CD8-positive, alpha-beta memory T cell (primary cell): ENCODE results near the gene CELF4. TPM values are rescaled to one million over a fixed set of nuclear protein-coding genes. Genes with fewer than 3 reads are reported as not detected.
A peak's percentile ranks its signal among the peaks of the same experiment; 100 is the strongest.

Experiments
- CTCF ChIA-PET: fragments of 350-600 bp; sonication (Branson Sonifier 250); formaldehyde crosslinking; loops from one replicate; lab custom pipeline; 2021; ENCODE audit warnings: antibody characterized with exemption; lab: Charles Lee
- POLR2A ChIA-PET: fragments of 350-600 bp; sonication (Branson Sonifier 250); formaldehyde crosslinking; loops from one replicate; lab custom pipeline; 2021; ENCODE audit warnings: antibody characterized with exemption; lab: Charles Lee
- DNase-seq, 5 donors: peaks; one replicate each; pipeline versions ENCODE4 v3.0.0 to v3.0.0-alpha.2; 2020 to 2022; ENCODE audit warnings: mixed read lengths in 1 of 5
- H3K27ac ChIP-seq: one replicate; pipeline ENCODE4 v1.7.0; 2013; ENCODE audit warnings: low read depth, mild to moderate bottlenecking, low read length, moderate library complexity
- H3K27me3 ChIP-seq: 2 replicates; pipeline ENCODE4 v1.7.0; 2013; ENCODE audit warnings: low read length, mild to moderate bottlenecking; ENCODE audit not compliant: insufficient read depth, poor library complexity, severe bottlenecking
- H3K36me3 ChIP-seq: 2 replicates; pipeline ENCODE4 v1.7.0; 2013; ENCODE audit warnings: mild to moderate bottlenecking, low read length, moderate library complexity; ENCODE audit not compliant: insufficient read depth
- H3K4me1 ChIP-seq: 2 replicates; pipeline ENCODE4 v1.7.0; 2013; ENCODE audit warnings: mild to moderate bottlenecking, low read length, moderate library complexity; ENCODE audit not compliant: insufficient read depth
- H3K4me3 ChIP-seq: 2 replicates; pipeline ENCODE4 v1.7.0; 2013; ENCODE audit warnings: mild to moderate bottlenecking, low read length
- H3K9me3 ChIP-seq: 2 replicates; pipeline ENCODE4 v1.7.0; 2013; ENCODE audit warnings: mild to moderate bottlenecking, low read length
- H3K27ac Mint-ChIP-seq, 8 donors: one replicate each; pipeline ENCODE4 v1.8.0; 2020 to 2021; ENCODE audit warnings: mixed read lengths in 8 of 8, mild to moderate bottlenecking in 6 of 8, inconsistent platforms in 3 of 8, moderate library complexity in 3 of 8
- H3K27me3 Mint-ChIP-seq, 2 donors: one replicate each; pipeline ENCODE4 v1.8.0; 2020 to 2021; ENCODE audit warnings: mixed read lengths in 2 of 2, mild to moderate bottlenecking in 1 of 2, moderate library complexity in 1 of 2
- H3K36me3 Mint-ChIP-seq, 3 donors: one replicate each; pipeline ENCODE4 v1.8.0; 2020 to 2021; ENCODE audit warnings: mixed read lengths in 3 of 3, inconsistent platforms in 1 of 3, mild to moderate bottlenecking in 1 of 3
- H3K4me1 Mint-ChIP-seq, 3 donors: one replicate each; pipeline ENCODE4 v1.8.0; 2020 to 2021; ENCODE audit warnings: mixed read lengths in 3 of 3, inconsistent platforms in 1 of 3, mild to moderate bottlenecking in 1 of 3
- H3K4me3 Mint-ChIP-seq, 7 donors: one replicate each; pipeline ENCODE4 v1.8.0; 2020 to 2021; ENCODE audit warnings: mixed read lengths in 7 of 7, mild to moderate bottlenecking in 6 of 7, moderate library complexity in 4 of 7, inconsistent platforms in 2 of 7
- H3K9me3 Mint-ChIP-seq, 5 donors: one replicate each; pipeline ENCODE4 v1.8.0; 2020 to 2022; ENCODE audit warnings: mixed read lengths in 5 of 5, mild to moderate bottlenecking in 3 of 5, moderate library complexity in 2 of 5, inconsistent platforms in 1 of 5
- polyA plus RNA-seq: library from polyadenylated mRNA; unstranded; fragments of 300-500 nt; fragmentation: Illumina TruSeq; gene quantifications from one replicate; pipeline ENCODE4 v1.2.3, GENCODE V29; 2021
- total RNA-seq, 2 experiments: library from RNA; stranded (reverse); gene quantifications; one replicate each; pipeline ENCODE4 v1.2.3, GENCODE V29; 2021

CELF4 gene
- total and polyA plus RNA-seq, 3 experiments from 2014 or later = not detected

DNA sequence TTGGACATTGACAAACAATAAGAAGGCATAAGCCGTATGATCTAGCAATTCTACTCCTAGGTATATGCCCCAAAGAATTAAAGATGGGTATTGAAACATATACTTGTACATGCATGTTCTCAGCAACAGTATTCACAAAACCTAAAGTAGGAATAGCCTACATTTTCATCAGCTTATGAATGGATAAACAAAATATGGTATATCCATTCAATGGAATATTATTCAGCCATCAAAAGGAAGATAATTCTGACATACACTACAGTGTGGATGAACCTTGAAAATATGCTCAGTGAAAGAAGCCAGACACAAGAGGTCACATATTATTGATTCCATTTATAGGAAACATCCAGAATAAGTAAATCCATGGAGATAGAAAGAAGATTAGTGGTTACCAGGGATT is 56.0 kb downstream of the CELF4 start:
- POLR2A ChIA-PET = no interaction called here

DNA sequence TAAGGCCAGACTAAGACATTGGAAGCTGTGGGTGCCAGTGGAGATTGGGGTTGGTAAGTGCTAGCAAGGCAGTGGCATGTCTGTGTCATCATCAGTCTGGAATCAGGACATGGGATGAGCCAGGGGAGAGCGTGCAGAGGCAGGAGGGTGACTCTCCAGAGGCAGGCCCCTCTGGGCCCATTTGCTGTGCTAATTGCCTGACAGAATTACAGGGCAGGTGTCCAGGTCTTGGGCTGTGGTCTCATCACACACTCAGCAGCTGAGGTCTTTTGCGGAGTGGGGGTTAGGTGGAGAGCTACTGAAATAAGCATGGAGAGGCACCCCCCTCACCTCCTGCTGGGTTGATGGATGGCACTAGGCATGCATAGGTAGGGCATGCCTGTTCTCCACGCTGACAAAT is 57.4 kb downstream of the CELF4 start:
- no peak for DNase-seq
- H3K4me1 Mint-ChIP-seq = no peaks in the 10 kb centered on the region
- Histone ChIP-seq H3K9me3 (no peaks in the 10 kb centered on the region), H3K36me3 (no peaks in the 10 kb centered on the region), H3K4me3 (no peak overlapping the region), H3K27me3 (no peaks in the 10 kb centered on the region), H3K4me1 (no peaks in the 10 kb centered on the region), H3K27ac (no peak overlapping the region)
- H3K4me3 Mint-ChIP-seq = no peak overlapping the region
- peak overlapping the region in 1 of 8 donors; percentile 51 for H3K27ac Mint-ChIP-seq
- ChIA-PET POLR2A (no interaction called here), CTCF (no interaction called here)
- peaks cover 0 to 13% (median 10%) of the 10 kb centered on the region in 5 donors for H3K9me3 Mint-ChIP-seq
- no peaks in the 10 kb centered on the region for H3K36me3 Mint-ChIP-seq
- peaks cover 0 to under 1% of the 10 kb centered on the region in 2 donors for H3K27me3 Mint-ChIP-seq

More for the DNA sequence above, 56.0 kb downstream of the CELF4 start:
- peaks cover 0 to 3% of the 10 kb centered on the region in 2 donors for H3K27me3 Mint-ChIP-seq
- no peak overlapping the region for H3K27ac ChIP-seq
- no peak overlapping the region for H3K4me3 ChIP-seq
- H3K27ac Mint-ChIP-seq = no peak overlapping the region
- no peaks in the 10 kb centered on the region for H3K9me3 ChIP-seq
- H3K36me3 Mint-ChIP-seq = no peaks in the 10 kb centered on the region
- CTCF ChIA-PET = no interaction called here
- no peaks in the 10 kb centered on the region for H3K4me1 Mint-ChIP-seq
- peaks cover 0 to 13% (median 10%) of the 10 kb centered on the region in 5 donors for H3K9me3 Mint-ChIP-seq
- H3K36me3 ChIP-seq = no peaks in the 10 kb centered on the region
- H3K27me3 ChIP-seq = no peaks in the 10 kb centered on the region
- H3K4me1 ChIP-seq = no peaks in the 10 kb centered on the region
- DNase-seq = no peak
- H3K4me3 Mint-ChIP-seq = no peak overlapping the region

DNA sequence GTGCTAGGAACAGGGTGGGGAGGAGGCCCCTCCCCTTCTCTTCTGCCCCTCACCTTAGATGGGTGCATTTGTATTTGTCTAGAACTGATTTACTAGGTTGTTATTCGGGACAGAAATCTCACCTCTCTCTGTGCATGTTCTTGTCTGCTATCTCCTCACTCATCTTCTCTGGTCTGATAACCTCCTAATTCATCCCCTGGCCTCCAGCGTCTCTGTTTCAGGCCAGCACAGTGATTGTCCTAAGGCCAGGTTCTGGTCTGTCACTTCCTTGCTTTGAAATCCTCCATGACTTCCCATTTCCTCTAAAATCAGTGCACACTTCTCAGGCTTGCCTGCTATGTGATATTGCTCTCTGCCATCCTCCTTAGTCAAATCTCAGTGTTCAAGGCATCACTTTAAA is 58.4 kb downstream of the CELF4 start:
- no peak overlapping the region for H3K4me3 ChIP-seq
- H3K4me1 Mint-ChIP-seq = no peaks in the 10 kb centered on the region
- no peaks in the 10 kb centered on the region for H3K27me3 ChIP-seq
- CTCF ChIA-PET = no interaction called here
- H3K36me3 ChIP-seq = no peaks in the 10 kb centered on the region
- no peak for DNase-seq
- H3K9me3 ChIP-seq = no peaks in the 10 kb centered on the region
- no peak overlapping the region for H3K27ac ChIP-seq
- H3K27ac Mint-ChIP-seq = no peak overlapping the region
- H3K36me3 Mint-ChIP-seq = no peaks in the 10 kb centered on the region
- peaks cover 0 to 13% (median 10%) of the 10 kb centered on the region in 5 donors for H3K9me3 Mint-ChIP-seq
- no peaks in the 10 kb centered on the region for H3K4me1 ChIP-seq
- POLR2A ChIA-PET = no interaction called here
- no peak overlapping the region for H3K4me3 Mint-ChIP-seq
- peaks cover 3 to 4% of the 10 kb centered on the region in 2 donors for H3K27me3 Mint-ChIP-seq

DNA sequence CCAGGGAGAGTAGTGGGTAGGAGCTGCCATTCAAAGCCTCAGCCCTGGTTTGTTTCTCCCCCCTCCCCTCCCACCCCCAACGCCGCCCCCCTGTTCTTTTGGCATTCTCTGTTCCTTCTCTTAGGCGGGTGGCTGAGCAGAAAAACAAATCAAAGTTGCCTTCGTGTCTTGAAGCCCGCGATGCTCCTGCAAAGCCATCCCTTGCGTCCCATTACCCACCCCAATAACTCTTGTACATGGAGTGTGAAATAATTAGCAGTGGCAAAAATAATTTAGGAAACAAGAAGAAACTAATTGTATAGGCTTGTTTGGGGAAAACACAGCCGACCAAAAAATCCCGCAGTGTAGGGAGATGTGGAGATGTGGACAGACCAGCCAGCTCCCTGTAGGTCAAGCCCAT is 59.6 kb downstream of the CELF4 start:
- Mint-ChIP-seq H3K36me3 (no peaks in the 10 kb centered on the region), H3K4me1 (no peaks in the 10 kb centered on the region), H3K27me3 (peaks cover 4 to 8% of the 10 kb centered on the region in 2 donors), H3K27ac (no peak overlapping the region), H3K4me3 (no peak overlapping the region), H3K9me3 (peaks cover 0 to 12% (median 6%) of the 10 kb centered on the region in 5 donors)
- no peak for DNase-seq
- ChIA-PET POLR2A (no interaction called here), CTCF (no interaction called here)
- H3K27ac ChIP-seq = no peak overlapping the region
- H3K27me3 ChIP-seq = no peaks in the 10 kb centered on the region
- H3K9me3 ChIP-seq = no peaks in the 10 kb centered on the region
- no peaks in the 10 kb centered on the region for H3K36me3 ChIP-seq
- H3K4me3 ChIP-seq = no peak overlapping the region
- H3K4me1 ChIP-seq = no peaks in the 10 kb centered on the region

DNA sequence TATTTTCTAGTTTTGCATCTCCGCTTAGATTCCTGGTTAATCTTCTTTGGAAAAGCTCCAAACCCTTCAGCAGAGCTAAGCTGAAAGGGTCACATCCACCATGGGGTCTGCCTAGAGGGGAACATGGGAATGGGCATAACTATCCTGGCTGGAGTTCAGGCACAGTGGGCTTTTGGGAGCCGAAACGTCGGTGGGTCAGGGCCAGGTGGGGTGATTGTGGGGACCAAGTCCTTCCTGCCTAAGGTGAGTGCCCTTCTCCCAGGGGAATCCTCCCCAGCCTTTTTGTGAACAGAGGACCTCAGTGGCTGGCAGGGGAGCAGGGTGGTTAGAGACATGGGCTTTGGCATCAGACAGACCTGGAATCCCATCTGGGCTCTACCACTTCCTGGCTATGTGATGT is 60.3 kb downstream of the CELF4 start:
- Mint-ChIP-seq H3K9me3 (peaks cover 0 to 8% (median 5%) of the 10 kb centered on the region in 5 donors), H3K36me3 (no peaks in the 10 kb centered on the region), H3K4me1 (no peaks in the 10 kb centered on the region), H3K27me3 (peaks cover 4 to 8% of the 10 kb centered on the region in 2 donors), H3K27ac (no peak overlapping the region), H3K4me3 (no peak overlapping the region)
- Histone ChIP-seq H3K36me3 (no peaks in the 10 kb centered on the region), H3K27me3 (no peaks in the 10 kb centered on the region), H3K4me3 (no peak overlapping the region), H3K9me3 (no peaks in the 10 kb centered on the region), H3K27ac (no peak overlapping the region), H3K4me1 (no peaks in the 10 kb centered on the region)
- ChIA-PET POLR2A (no interaction called here), CTCF (no interaction called here)
- no peak for DNase-seq

DNA sequence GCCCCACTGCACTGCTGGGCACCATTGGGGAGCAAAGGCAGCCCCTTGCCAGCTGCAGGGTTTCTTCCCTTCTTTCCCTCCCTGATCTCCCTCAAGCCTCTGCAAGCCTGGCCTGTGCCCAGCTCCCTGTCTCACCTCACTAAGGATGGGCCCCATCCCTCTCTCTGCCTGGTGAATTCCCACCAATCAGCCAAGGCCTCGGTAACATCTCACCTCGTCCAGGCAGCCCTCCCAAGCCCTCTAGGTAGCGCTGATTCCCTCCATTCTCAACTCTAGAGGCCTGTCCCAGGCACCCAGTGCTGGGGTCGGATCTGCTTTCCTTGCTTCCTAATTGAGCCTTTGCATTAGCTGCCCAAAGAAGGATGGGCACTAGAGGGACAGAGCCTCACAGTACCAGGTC is 63.0 kb downstream of the CELF4 start:
- CTCF ChIA-PET = interaction anchor here (1.0 kb wide), 1 partner anchor 13 kb away, joined by 3 read pairs; no protein-coding TSS in a partner anchor
- H3K9me3 Mint-ChIP-seq = peaks cover 0 to 4% (median 2%) of the 10 kb centered on the region in 5 donors
- no peaks in the 10 kb centered on the region for H3K36me3 Mint-ChIP-seq
- no peaks in the 10 kb centered on the region for H3K4me1 Mint-ChIP-seq
- Histone ChIP-seq H3K36me3 (no peaks in the 10 kb centered on the region), H3K4me1 (no peaks in the 10 kb centered on the region), H3K27me3 (no peaks in the 10 kb centered on the region), H3K4me3 (no peak overlapping the region), H3K27ac (no peak overlapping the region), H3K9me3 (no peaks in the 10 kb centered on the region)
- no peak overlapping the region for H3K4me3 Mint-ChIP-seq
- POLR2A ChIA-PET = no interaction called here
- no peak for DNase-seq
- H3K27ac Mint-ChIP-seq = no peak overlapping the region
- H3K27me3 Mint-ChIP-seq = peaks cover 4 to 18% of the 10 kb centered on the region in 2 donors

DNA sequence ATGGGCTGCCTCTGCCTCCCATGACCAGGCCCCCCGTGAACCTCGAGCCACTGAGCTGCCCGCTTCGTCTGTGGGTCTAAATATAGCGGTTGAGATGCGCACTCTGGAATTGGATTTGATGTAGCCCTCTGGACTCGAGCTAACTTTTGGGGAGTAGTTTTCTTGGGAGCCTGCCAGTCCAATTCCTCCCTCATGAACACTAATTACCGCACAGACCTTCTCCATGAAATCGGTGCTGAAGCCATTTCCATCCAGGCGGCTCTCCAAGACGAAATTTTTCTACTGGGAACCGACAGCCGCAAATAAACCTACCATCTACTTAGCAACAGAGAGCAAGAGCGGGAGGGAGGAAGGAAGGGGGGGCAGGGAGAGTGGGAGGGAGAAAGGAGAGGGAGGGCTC is 63.6 kb downstream of the CELF4 start:
- Histone ChIP-seq H3K27ac (no peak overlapping the region), H3K9me3 (no peaks in the 10 kb centered on the region), H3K36me3 (no peaks in the 10 kb centered on the region), H3K4me1 (no peaks in the 10 kb centered on the region), H3K27me3 (no peaks in the 10 kb centered on the region), H3K4me3 (no peak overlapping the region)
- ChIA-PET POLR2A (no interaction called here), CTCF (interaction anchor here (1.0 kb wide), 1 partner anchor 13 kb away, joined by 3 read pairs; no protein-coding TSS in a partner anchor)
- peaks cover 4 to 18% of the 10 kb centered on the region in 2 donors for H3K27me3 Mint-ChIP-seq
- H3K36me3 Mint-ChIP-seq = no peaks in the 10 kb centered on the region
- no peaks in the 10 kb centered on the region for H3K4me1 Mint-ChIP-seq
- H3K27ac Mint-ChIP-seq = no peak overlapping the region
- H3K9me3 Mint-ChIP-seq = peaks cover 0 to 4% (median 2%) of the 10 kb centered on the region in 5 donors
- DNase-seq = no peak
- no peak overlapping the region for H3K4me3 Mint-ChIP-seq

DNA sequence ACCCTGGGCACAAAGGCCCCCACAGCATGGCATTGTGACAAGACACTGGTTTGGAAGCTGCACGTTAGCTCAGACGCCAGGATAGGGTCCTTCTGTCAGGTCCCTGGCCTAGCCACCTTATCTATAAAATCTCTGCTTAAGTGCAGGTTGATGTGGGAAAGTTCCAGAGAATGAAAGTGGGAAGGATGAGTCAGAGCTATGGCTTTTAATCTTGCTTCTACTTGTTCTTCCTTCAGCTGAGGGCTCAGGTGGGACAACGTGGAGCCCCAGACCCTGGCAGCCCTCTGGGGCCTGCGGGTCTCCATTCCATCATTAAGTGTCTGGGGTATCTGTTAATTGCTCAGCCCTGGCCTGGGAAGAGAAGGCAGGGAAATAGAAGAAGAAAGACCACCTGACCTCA is 64.5 kb downstream of the CELF4 start:
- POLR2A ChIA-PET = no interaction called here
- Mint-ChIP-seq H3K4me3 (no peak overlapping the region), H3K27ac (no peak overlapping the region), H3K27me3 (peaks cover 4 to 18% of the 10 kb centered on the region in 2 donors), H3K9me3 (peaks cover 0 to 4% (median 2%) of the 10 kb centered on the region in 5 donors), H3K4me1 (no peaks in the 10 kb centered on the region), H3K36me3 (no peaks in the 10 kb centered on the region)
- CTCF ChIA-PET = no interaction called here
- H3K4me1 ChIP-seq = no peaks in the 10 kb centered on the region
- H3K9me3 ChIP-seq = no peaks in the 10 kb centered on the region
- no peak overlapping the region for H3K27ac ChIP-seq
- no peak for DNase-seq
- no peaks in the 10 kb centered on the region for H3K27me3 ChIP-seq
- H3K36me3 ChIP-seq = no peaks in the 10 kb centered on the region
- H3K4me3 ChIP-seq = no peak overlapping the region
